Prostate gland (tissue), 2 donors: Measurements from ENCODE around the gene MLST8. TPM values are rescaled to one million over a fixed set of nuclear protein-coding genes. Genes with fewer than 3 reads are reported as not detected.

Source experiments
- DNase-seq: peaks from one replicate; pipeline ENCODE4 v3.0.0-alpha.2; 2019; ENCODE audit warnings: low spot score
- H3K27ac ChIP-seq, 2 donors: fragments of 200-600 bp; sonication (generic); 2 replicates each; pipeline ENCODE4 v1.5.1; 2017 to 2019
- H3K27me3 ChIP-seq: fragments of 200-600 bp; sonication (generic); replicated peaks from 2 replicates; pipeline ENCODE4 v1.5.1; 2019; ENCODE audit not compliant: insufficient read depth
- H3K36me3 ChIP-seq, 2 donors: fragments of 200-600 bp; sonication (generic); 1 replicate in 1 of 2; 2 replicates in 1 of 2; pipeline versions ENCODE4 v1.5.1 to v1.8.1; 2017 to 2019
- H3K4me1 ChIP-seq: fragments of 200-600 bp; sonication (generic); replicated peaks from 2 replicates; pipeline ENCODE4 v1.5.1; 2019
- H3K4me3 ChIP-seq, 2 donors: fragments of 200-600 bp; sonication (generic); 2 replicates each; pipeline ENCODE4 v1.5.1; 2017 to 2019
- H3K9me3 ChIP-seq: fragments of 200-600 bp; sonication (generic); 2 replicates; pipeline ENCODE4 v1.5.1; 2017
- POLR2A ChIP-seq: fragments of 450-650 bp; IDR thresholded peaks from one replicate; pipeline ENCODE4 v1.6.1; 2016; ENCODE audit warnings: antibody characterized with exemption, mild to moderate bottlenecking
- POLR2AphosphoS5 ChIP-seq: sonication (generic); formaldehyde crosslinking; IDR thresholded peaks from one replicate; pipeline ENCODE4 v1.6.1; 2017; ENCODE audit warnings: antibody characterized with exemption
- WGBS: methylation state at CpG from one replicate; pipeline ENCODE4 v1.1.5; 2018; 5-methylcytosine and 5-hydroxymethylcytosine counted together
- intact Hi-C: fragments of 100-400 bp; cut with DNase I; formaldehyde crosslinking; loops from one replicate; pipeline ENCODE4 v1.14.2; 2022
- total RNA-seq, 2 donors: library from RNA; depleted of rRNA; stranded (reverse); fragments of >200 nt; gene quantifications; one replicate each; pipeline ENCODE4 v1.1.0, GENCODE V29; 2016
- TF ChIP-seq, protein P1 (sequence below), 4 experiments: fragments of 200-600 bp in 2 of 4; fragments of 450-650 bp in 2 of 4; sonication (generic) in 2 of 4; IDR thresholded peaks; 1 replicate in 3 of 4; 2 replicates in 1 of 4; pipeline ENCODE4 v1.5.1; 2016 to 2019; ENCODE audit warnings: antibody characterized with exemption in 4 of 4, mild to moderate bottlenecking in 2 of 4, moderate library complexity in 2 of 4

Gene MLST8
- total RNA-seq, 2 donors from 2014 or later, result 55.9 to 110 TPM

GRCh38 chr16:2196981-2197511 lies 8.2 kb upstream of the MLST8 start:
- intact Hi-C loops, result no loop called here
- no peaks in the 10 kb centered on the region for H3K27me3 ChIP-seq

GRCh38 chr16:2197765-2198164 lies 7.5 kb upstream of the MLST8 start:
- 72% methylated on average over 6 of the region's 6 CpGs for WGBS
- no peaks in the 10 kb centered on the region for H3K9me3 ChIP-seq
- no peaks in the 10 kb centered on the region for H3K36me3 ChIP-seq
- H3K27ac ChIP-seq, result no peak overlapping the region
- DNase-seq, result no peak
- H3K4me3 ChIP-seq, result no peak overlapping the region
- intact Hi-C loops, result no loop called here
- H3K27me3 ChIP-seq, result no peaks in the 10 kb centered on the region
- TF ChIP-seq POLR2AphosphoS5 (no peak), POLR2A (no peak)
- TF ChIP-seq, protein P1, sequence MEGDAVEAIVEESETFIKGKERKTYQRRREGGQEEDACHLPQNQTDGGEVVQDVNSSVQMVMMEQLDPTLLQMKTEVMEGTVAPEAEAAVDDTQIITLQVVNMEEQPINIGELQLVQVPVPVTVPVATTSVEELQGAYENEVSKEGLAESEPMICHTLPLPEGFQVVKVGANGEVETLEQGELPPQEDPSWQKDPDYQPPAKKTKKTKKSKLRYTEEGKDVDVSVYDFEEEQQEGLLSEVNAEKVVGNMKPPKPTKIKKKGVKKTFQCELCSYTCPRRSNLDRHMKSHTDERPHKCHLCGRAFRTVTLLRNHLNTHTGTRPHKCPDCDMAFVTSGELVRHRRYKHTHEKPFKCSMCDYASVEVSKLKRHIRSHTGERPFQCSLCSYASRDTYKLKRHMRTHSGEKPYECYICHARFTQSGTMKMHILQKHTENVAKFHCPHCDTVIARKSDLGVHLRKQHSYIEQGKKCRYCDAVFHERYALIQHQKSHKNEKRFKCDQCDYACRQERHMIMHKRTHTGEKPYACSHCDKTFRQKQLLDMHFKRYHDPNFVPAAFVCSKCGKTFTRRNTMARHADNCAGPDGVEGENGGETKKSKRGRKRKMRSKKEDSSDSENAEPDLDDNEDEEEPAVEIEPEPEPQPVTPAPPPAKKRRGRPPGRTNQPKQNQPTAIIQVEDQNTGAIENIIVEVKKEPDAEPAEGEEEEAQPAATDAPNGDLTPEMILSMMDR (IDR thresholded peaks at IDR 0.05), result no peak
- no peaks in the 10 kb centered on the region for H3K4me1 ChIP-seq

More at GRCh38 chr16:2196981-2197511, 8.2 kb upstream of the MLST8 start:
- TF ChIP-seq POLR2A, result no peak
- TF ChIP-seq POLR2AphosphoS5, result no peak
- TF ChIP-seq, protein P1 (IDR thresholded peaks at IDR 0.05), result no peak
- no peak overlapping the region for H3K27ac ChIP-seq
- no peak for DNase-seq
- WGBS, result 34% methylated on average over 24 of the region's 32 CpGs
- peak overlapping the region; percentile 21 to 26 for H3K4me3 ChIP-seq
- no peaks in the 10 kb centered on the region for H3K36me3 ChIP-seq
- no peaks in the 10 kb centered on the region for H3K9me3 ChIP-seq
- H3K4me1 ChIP-seq, result no peaks in the 10 kb centered on the region

DNA sequence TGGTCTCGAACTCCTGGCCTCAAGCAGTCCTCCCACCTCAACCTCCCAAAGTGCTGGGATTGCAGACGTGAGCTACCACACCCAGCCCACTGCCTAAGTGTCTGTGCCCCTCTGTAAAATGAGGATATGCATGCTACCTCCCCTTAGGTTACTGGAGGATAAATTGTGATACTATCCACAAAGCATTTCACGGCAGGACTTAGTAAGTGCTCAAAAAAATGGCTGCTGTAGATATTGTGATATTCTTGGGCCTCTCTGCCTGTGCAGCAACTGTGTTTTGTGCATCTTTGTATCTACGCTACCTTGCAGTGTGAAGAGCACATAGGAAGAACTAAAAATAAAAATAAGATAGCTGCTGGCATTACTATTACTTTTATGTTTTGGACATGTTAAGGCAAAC lies 7.0 kb upstream of the MLST8 start:
- H3K4me3 ChIP-seq, result no peak overlapping the region
- H3K36me3 ChIP-seq, result no peaks in the 10 kb centered on the region
- no peak overlapping the region for H3K27ac ChIP-seq
- TF ChIP-seq, protein P1 (IDR thresholded peaks at IDR 0.05), result no peak
- TF ChIP-seq POLR2AphosphoS5, result no peak
- no peak for TF ChIP-seq POLR2A
- no peaks in the 10 kb centered on the region for H3K9me3 ChIP-seq
- WGBS, result 68% methylated on average over 4 of the region's 4 CpGs
- no peaks in the 10 kb centered on the region for H3K4me1 ChIP-seq
- intact Hi-C loops, result no loop called here
- no peaks in the 10 kb centered on the region for H3K27me3 ChIP-seq
- DNase-seq, result no peak

GRCh38 chr16:2199095-2199494 lies 6.2 kb upstream of the MLST8 start:
- intact Hi-C loops, result no loop called here
- Histone ChIP-seq H3K27me3 (no peaks in the 10 kb centered on the region), H3K4me3 (no peak overlapping the region), H3K9me3 (no peaks in the 10 kb centered on the region), H3K27ac (no peak overlapping the region), H3K36me3 (no peaks in the 10 kb centered on the region), H3K4me1 (no peaks in the 10 kb centered on the region)
- WGBS, result 82% methylated on average over 5 of the region's 5 CpGs
- TF ChIP-seq POLR2AphosphoS5 (no peak), POLR2A (no peak)
- TF ChIP-seq, protein P1 (IDR thresholded peaks at IDR 0.05), result no peak
- no peak for DNase-seq

- no peak overlapping the region for H3K27ac ChIP-seq
- H3K36me3 ChIP-seq, result no peaks in the 10 kb centered on the region
- WGBS, result 57% methylated on average over 14 of the region's 14 CpGs
- H3K4me3 ChIP-seq, result no peak overlapping the region
- TF ChIP-seq, protein P1 (IDR thresholded peaks at IDR 0.05), result no peak
- TF ChIP-seq POLR2AphosphoS5, result no peak
- TF ChIP-seq POLR2A, result no peak
- H3K27me3 ChIP-seq, result no peaks in the 10 kb centered on the region
- intact Hi-C loops, result loop anchor here (10.0 kb wide), 1 partner anchor 55 kb away; the partner anchor contains the start of gene ECI1
- H3K4me1 ChIP-seq, result no peaks in the 10 kb centered on the region
- DNase-seq, result no peak
- H3K9me3 ChIP-seq, result no peaks in the 10 kb centered on the region
Observed at GRCh38 chr16:2199621-2200139, 5.6 kb upstream of the MLST8 start.
